Neural cell (in vitro differentiated cells): ENCODE results near the gene NOS1AP. TPM values are rescaled to one million over a fixed set of nuclear protein-coding genes. Genes with fewer than 3 reads are reported as not detected.

Experiments
- H2AFZ ChIP-seq: fragments of 200-600, 300-800 bp; sonication (generic), shearing (Covaris generic); 2 replicates; pipeline ENCODE4 v1.6.0; 2014; ENCODE audit warnings: low read depth, mild to moderate bottlenecking, antibody characterized with exemption, low read length, moderate library complexity
- H3F3A ChIP-seq: fragments of 200-600 bp; shearing (Covaris generic); 2 replicates; pipeline ENCODE4 v1.6.1; 2016; ENCODE audit warnings: mild to moderate bottlenecking, moderate library complexity, mixed read lengths, antibody characterized with exemption, low read length; ENCODE audit not compliant: insufficient read depth, poor library complexity, severe bottlenecking
- H3K27ac ChIP-seq: fragments of 200-600, 300-800 bp; sonication (generic), shearing (Covaris generic); 2 replicates; pipeline ENCODE4 v1.5.1; 2014; ENCODE audit warnings: mild to moderate bottlenecking, low read length, moderate library complexity
- H3K27me3 ChIP-seq: fragments of 300-800, 200-600 bp; sonication (generic), shearing (Covaris generic); 2 replicates; pipeline ENCODE4 v1.6.0; 2014; ENCODE audit warnings: mild to moderate bottlenecking, low read depth, low read length, moderate library complexity; ENCODE audit not compliant: insufficient read depth
- H3K36me3 ChIP-seq: fragments of 300-800, 200-600 bp; sonication (generic), shearing (Covaris generic); 2 replicates; pipeline ENCODE4 v1.5.1; 2014; ENCODE audit warnings: mild to moderate bottlenecking, antibody characterized with exemption, low read length, moderate library complexity; ENCODE audit not compliant: insufficient read depth
- H3K4me2 ChIP-seq: fragments of 300-800, 200-600 bp; sonication (generic), shearing (Covaris generic); 2 replicates; pipeline ENCODE4 v1.6.0; 2014; ENCODE audit warnings: mild to moderate bottlenecking, low read length
- H3K4me3 ChIP-seq: fragments of 300-800, 200-600 bp; sonication (generic), shearing (Covaris generic); 2 replicates; pipeline ENCODE4 v1.5.1; 2014; ENCODE audit warnings: mild to moderate bottlenecking, low read length, moderate library complexity
- H3K79me2 ChIP-seq: fragments of 200-600 bp; shearing (Covaris generic); replicated peaks from 2 replicates; pipeline ENCODE4 v1.6.0; 2014; ENCODE audit warnings: mild to moderate bottlenecking, low read length, moderate library complexity; ENCODE audit not compliant: insufficient read depth
- H3K9ac ChIP-seq: fragments of 300-800, 200-600 bp; sonication (generic), shearing (Covaris generic); 2 replicates; pipeline ENCODE4 v1.6.1; 2016; ENCODE audit warnings: mild to moderate bottlenecking, low read length, mixed read lengths
- H3K9me2 ChIP-seq: fragments of 200-600 bp; shearing (Covaris generic); 2 replicates; pipeline ENCODE4 v1.6.1; 2016; ENCODE audit warnings: mild to moderate bottlenecking, low read length, mixed read lengths; ENCODE audit not compliant: insufficient read depth
- H3K9me3 ChIP-seq: fragments of 200-600, 300-800 bp; sonication (generic), shearing (Covaris generic); 2 replicates; pipeline ENCODE4 v1.6.1; 2016; ENCODE audit warnings: mild to moderate bottlenecking, mixed run types, low read length, moderate library complexity, mixed read lengths
- H4K20me1 ChIP-seq: fragments of 200-600 bp; shearing (Covaris generic); 2 replicates; pipeline ENCODE4 v1.6.1; 2016; ENCODE audit warnings: mild to moderate bottlenecking, mixed run types; ENCODE audit not compliant: insufficient read depth
- CTCF ChIP-seq: fragments of 450-650 bp; IDR thresholded peaks from 2 replicates; pipeline ENCODE4 v1.5.1; 2014; ENCODE audit warnings: antibody characterized with exemption, mild to moderate bottlenecking, moderate library complexity; ENCODE audit not compliant: poor library complexity, severe bottlenecking
- EP300 ChIP-seq: fragments of 450-650 bp; conservative IDR thresholded peaks from 2 replicates; pipeline ENCODE4 v1.6.1; 2014; ENCODE audit warnings: antibody characterized with exemption, mild to moderate bottlenecking, moderate library complexity; ENCODE audit not compliant: poor library complexity, severe bottlenecking
- EZH2 ChIP-seq: fragments of 200-600, 300-800 bp; shearing (Covaris generic), sonication (generic); IDR thresholded peaks from 2 replicates; pipeline ENCODE4 v1.6.1; 2014; ENCODE audit warnings: antibody characterized with exemption, low read length, borderline replicate concordance, mild to moderate bottlenecking; ENCODE audit not compliant: insufficient read depth, poor library complexity, severe bottlenecking
- MXI1 ChIP-seq: fragments of 450-650 bp; conservative IDR thresholded peaks from 2 replicates; pipeline ENCODE4 v1.6.1; 2014; ENCODE audit warnings: antibody characterized with exemption, mild to moderate bottlenecking; ENCODE audit not compliant: poor library complexity, severe bottlenecking
- POLR2AphosphoS5 ChIP-seq: IDR thresholded peaks from 2 replicates; pipeline ENCODE4 v1.6.1; 2012
- RAD21 ChIP-seq: fragments of 450-650 bp; conservative IDR thresholded peaks from 2 replicates; pipeline ENCODE4 v1.6.1; 2014; ENCODE audit warnings: antibody characterized with exemption, mild to moderate bottlenecking, moderate library complexity
- REST ChIP-seq: IDR thresholded peaks from 2 replicates; pipeline ENCODE4 v1.6.1; 2012; ENCODE audit warnings: borderline replicate concordance
- SMC3 ChIP-seq: fragments of 450-650 bp; conservative IDR thresholded peaks from 2 replicates; pipeline ENCODE4 v1.6.1; 2014; ENCODE audit warnings: antibody characterized with exemption, mild to moderate bottlenecking, moderate library complexity; ENCODE audit not compliant: poor library complexity
- TAF1 ChIP-seq: IDR thresholded peaks from 2 replicates; pipeline ENCODE4 v1.6.1; 2012; ENCODE audit warnings: low read depth
- polyA plus RNA-seq: library from polyadenylated mRNA; depleted of rRNA; stranded (reverse); fragments of >200 nt; gene quantifications from 2 replicates; pipeline ENCODE4 v1.2.3, GENCODE V29; 2014

NOS1AP gene
- polyA plus RNA-seq, 1 donor from 2014 or later = 5.3 TPM

- H3F3A ChIP-seq = no peaks in the 10 kb centered on the region
- peaks cover 8% of the 10 kb centered on the region for H3K36me3 ChIP-seq
- no peaks in the 10 kb centered on the region for H3K9me2 ChIP-seq
- H3K79me2 ChIP-seq = no peaks in the 10 kb centered on the region
- H3K27me3 ChIP-seq = no peaks in the 10 kb centered on the region
- no peak overlapping the region for H2AFZ ChIP-seq
- TF ChIP-seq SMC3 (no peak), REST (no peak), CTCF (no peak), RAD21 (no peak), EZH2 (no peak), POLR2AphosphoS5 (no peak), TAF1 (no peak), MXI1 (no peak), EP300 (no peak)
- no peaks in the 10 kb centered on the region for H3K9me3 ChIP-seq
- H4K20me1 ChIP-seq = no peaks in the 10 kb centered on the region
- H3K9ac ChIP-seq = no peak overlapping the region
- no peak overlapping the region for H3K4me2 ChIP-seq
- no peak overlapping the region for H3K4me3 ChIP-seq
- H3K27ac ChIP-seq = no peak overlapping the region
These were observed 310.8 kb downstream of the NOS1AP start for GRCh38 chr1:162380061-162380846.

- H3K9me2 ChIP-seq = no peaks in the 10 kb centered on the region
- no peak within 1 kb of the TSS for H3K4me3 ChIP-seq
- H3K27ac ChIP-seq = no peak within 1 kb of the TSS
- H3K27me3 ChIP-seq = no peaks in the 10 kb centered on the region
- H2AFZ ChIP-seq = no peak within 1 kb of the TSS
- TF ChIP-seq EP300 (no peak), CTCF (no peak), REST (no peak)
- H3K79me2 ChIP-seq = no peaks in the 10 kb centered on the region
- H3K4me2 ChIP-seq = no peak within 1 kb of the TSS
- no peaks in the 10 kb centered on the region for H4K20me1 ChIP-seq
- H3K36me3 ChIP-seq = peaks cover 8% of the 10 kb centered on the region
- no peaks in the 10 kb centered on the region for H3F3A ChIP-seq
- no peaks in the 10 kb centered on the region for H3K9me3 ChIP-seq
- no peak within 1 kb of the TSS for H3K9ac ChIP-seq
These were observed 311.9 kb downstream of the NOS1AP start, which contains the start of gene C1orf226 for GRCh38 chr1:162381383-162381782. Gene C1orf226, plus strand, starts transcription at chr1:162381728. Its CDS starts 174 bp downstream, at chr1:162381902.
